GM10847 (cell line): ENCODE measurements around the gene FAM227B.

ENCODE experiments used
- POLR2A ChIP-seq: IDR thresholded peaks from 2 replicates; pipeline ENCODE4 v1.6.1; 2011; ENCODE audit not compliant: insufficient read length; ENCODE audit errors: extremely low read depth

Gene FAM227B

DNA sequence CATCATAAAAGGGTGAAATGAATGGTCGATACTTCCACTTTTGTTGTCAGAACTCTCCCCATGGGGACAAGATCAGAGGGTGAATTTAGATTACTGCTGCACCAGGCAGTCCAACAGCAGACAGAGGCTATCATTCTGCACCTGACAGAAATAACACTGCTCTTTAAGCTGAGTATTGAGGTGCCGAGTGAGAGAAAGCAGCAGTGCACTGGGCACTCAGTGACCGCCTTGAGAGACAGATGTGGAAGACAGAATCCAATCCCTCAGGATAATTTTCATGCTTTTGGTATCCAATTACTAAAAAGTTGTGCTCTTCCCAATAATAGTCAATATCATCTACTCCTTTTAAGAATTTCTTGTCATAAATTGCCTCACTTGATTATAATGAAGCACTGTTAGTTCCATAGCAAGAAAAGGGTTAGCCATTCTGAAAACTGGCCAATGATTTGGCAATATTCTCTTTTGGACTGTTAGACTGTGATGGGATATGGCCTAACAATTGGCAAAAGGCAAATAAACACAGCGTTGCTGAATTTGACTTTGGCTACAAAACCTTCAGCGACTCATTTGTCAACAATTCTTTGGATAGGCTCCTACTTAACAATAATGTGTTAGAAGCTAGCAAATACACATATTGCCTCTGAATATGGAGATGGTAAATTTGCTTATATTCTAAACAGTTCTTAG, 192.1 kb downstream of the FAM227B start:
- TF ChIP-seq POLR2A: no peak

DNA sequence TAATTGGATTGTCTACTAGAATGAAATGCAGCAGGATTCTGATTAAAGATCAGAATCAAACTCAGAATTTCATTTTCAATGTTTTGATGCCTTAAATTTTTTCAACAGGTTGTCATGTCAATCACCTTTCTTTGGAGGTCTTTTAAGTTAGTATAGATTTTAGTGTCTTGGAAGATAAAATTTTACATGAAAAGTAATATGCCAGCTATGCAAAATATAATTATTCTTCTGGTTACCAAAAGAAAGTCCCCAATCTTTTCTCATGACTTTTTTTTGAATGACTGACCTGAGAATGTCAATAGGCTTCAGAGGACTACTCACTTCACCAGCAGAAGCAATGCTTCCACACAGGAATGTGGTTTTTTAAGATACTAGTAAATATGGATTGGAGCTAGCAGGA, 193.2 kb downstream of the FAM227B start:
- TF ChIP-seq POLR2A: no peak

DNA sequence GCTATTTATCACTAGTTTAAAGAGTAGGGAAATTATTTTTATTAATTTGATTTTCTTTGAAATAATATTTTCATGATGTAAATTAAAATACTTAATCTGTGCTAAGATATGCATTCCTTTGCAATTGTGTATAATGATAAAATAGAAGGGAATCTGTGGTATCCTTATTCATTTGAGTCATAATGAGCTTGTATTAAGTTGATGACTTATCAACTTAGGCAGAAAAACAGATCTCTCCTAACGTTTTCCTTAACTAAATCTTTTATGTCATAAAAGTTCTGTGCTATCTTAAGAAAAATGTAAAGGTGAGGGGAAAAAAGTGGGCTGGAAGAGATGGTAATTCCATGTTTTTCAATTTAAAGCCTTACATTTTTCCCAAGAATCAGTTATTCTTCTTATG, 195.7 kb downstream of the FAM227B start:
- no peak for TF ChIP-seq POLR2A

DNA sequence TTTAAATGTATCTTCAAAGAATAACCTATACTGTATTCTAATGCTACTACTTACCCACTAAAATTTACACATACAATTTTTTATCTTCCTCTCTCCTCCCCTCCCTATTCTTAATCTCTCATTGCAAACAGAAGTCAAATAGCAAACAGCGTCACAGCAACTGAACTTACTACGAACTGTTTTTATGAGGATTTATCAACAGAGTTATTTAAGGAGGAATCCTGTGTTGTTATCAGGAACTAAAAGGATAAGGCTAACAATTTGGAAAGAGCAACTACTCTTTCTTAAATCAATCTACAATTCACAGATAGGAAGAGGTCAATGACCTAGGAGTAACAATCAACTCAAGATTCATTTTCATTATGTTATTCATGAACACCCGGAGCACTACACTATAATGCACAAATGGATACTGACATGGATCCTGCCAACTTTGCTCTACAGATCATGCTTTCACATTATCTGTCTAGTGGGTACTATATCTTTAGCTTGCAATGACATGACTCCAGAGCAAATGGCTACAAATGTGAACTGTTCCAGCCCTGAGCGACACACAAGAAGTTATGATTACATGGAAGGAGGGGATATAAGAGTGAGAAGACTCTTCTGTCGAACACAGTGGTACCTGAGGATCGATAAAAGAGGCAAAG, 196.6 kb downstream of the FAM227B start:
- no peak for TF ChIP-seq POLR2A

DNA sequence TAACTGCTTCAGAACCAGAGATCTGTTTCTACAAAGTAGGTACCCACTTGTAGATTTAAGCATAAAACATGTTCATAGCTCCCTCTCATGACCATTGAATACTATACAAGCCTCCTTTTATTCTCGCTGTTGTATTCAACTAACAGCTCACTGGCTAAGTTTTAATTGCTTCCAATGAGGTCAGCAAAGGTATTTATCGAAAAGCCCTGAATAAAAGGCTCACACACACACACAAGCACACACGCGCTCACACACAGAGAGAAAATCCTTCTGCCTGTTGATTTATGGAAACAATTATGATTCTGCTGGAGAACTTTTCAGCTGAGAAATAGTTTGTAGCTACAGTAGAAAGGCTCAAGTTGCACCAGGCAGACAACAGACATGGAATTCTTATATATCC, 197.6 kb downstream of the FAM227B start, which contains the start of gene FGF7:
Gene FGF7, plus strand, starts transcription at position 222 of the 400 bp plus-strand sequence. CDS start 1,056 bp downstream, outside the sequence.
- no peak for TF ChIP-seq POLR2A

DNA sequence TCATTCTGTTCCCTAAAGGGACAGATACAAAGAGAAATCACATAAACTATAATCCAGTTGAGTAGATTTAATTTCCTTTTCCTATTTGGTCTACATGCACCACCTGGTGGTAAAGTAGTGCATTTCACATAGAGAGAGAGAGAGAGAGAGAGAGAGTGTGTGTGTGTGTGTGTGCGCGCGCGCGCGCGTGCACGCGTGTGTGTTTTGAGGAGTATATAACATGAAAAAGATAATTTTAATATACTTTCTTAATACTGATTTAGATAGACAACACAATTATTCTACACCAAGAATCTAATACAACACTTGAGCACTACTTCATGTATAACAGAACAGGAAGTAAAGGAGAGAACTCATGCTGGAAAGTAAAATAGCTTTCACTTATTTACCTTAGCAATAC, 198.6 kb downstream of the FAM227B start:
- TF ChIP-seq POLR2A: no peak

DNA sequence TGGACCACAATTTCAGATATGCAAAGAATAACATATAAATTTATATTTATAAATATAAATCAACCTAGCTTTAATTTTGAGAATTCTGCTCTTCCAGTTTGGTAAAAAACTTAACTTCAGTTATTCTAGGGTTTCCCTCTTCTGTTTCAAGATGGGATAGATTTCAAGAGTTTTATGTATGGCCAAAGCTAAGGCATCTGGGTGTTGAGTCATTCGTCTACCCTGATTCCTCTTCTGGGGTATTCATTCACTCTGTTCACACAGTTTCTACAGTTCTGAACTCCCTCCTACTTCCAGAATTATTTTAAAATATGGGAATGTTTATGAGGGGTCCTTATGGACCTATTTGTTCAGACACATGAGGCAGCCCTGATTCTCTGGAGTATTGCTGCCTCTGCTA, 201.8 kb downstream of the FAM227B start:
- no peak for TF ChIP-seq POLR2A

DNA sequence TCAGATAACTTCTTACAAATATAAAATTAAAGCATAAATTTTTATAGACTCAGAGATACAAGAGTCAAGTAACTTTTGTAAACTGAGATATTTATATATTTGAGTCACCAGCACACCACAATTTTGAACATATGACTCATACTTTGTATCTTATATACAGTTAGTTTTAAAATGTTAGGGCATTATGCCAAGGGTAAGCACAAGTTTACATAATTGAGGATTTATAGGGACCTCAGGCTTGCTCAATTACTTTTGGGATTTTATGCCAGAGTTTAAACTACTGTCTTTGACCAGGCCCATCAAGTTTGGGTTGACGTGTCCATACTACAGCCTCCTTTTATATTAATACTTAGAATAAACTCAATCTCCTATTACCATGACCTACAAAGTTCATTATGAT, 205.0 kb downstream of the FAM227B start:
- no peak for TF ChIP-seq POLR2A

DNA sequence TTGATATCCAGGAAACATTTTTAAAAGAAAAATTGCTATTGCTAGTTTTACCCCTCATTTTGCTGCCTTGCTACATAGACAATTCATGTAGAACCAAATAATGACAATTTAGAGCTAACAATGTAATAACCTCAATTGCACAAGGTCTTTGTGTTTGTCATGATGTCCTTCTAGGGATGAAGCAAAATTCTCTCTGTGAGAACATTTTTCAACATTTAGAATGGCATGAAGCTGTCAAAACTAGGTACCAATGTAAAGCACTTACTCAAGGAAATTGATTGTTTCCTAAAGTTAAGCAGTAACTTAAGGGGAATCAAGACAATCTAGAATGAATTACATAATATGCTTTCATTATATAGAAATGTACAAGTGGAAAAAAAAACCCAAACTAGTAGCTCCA, 205.5 kb downstream of the FAM227B start:
- TF ChIP-seq POLR2A: no peak

DNA sequence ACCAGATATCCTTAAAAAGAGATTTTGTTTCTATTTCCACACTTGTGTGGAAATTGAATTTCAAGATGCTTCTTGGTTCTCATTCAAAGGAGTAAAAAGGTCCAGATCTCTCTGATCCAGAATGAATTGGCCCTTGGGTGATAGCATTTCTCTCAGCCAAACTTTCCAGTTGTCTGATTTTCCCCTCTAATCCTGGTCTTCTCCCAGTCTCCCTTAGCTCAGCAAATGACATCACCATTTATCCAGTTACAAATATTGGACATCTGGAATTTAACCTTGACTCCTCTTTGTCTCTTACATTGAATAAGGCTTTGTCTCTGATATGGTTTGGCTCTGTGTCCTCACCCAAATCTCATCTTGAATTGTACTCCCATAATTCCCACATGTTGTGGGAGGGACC, 207.8 kb downstream of the FAM227B start:
- TF ChIP-seq POLR2A: no peak

DNA sequence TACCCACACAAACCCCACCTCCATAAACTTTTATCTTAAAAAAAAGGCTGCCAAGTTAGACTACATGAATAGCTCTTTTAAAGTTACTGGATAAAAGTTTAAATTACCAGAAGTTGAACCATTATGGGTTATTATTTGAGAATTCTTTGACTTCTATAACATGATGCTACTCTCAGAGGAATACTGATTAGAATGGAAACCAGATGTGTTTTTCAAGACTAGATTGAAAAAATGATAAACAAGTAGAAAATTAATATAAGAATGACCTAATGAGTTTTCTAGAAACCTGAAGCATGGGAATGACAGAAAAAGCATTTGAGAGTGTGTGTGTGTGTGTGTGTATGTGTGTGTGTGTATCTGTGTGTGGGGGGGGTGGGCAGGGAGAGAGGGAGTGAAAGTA, 210.0 kb downstream of the FAM227B start:
- TF ChIP-seq POLR2A: no peak

DNA sequence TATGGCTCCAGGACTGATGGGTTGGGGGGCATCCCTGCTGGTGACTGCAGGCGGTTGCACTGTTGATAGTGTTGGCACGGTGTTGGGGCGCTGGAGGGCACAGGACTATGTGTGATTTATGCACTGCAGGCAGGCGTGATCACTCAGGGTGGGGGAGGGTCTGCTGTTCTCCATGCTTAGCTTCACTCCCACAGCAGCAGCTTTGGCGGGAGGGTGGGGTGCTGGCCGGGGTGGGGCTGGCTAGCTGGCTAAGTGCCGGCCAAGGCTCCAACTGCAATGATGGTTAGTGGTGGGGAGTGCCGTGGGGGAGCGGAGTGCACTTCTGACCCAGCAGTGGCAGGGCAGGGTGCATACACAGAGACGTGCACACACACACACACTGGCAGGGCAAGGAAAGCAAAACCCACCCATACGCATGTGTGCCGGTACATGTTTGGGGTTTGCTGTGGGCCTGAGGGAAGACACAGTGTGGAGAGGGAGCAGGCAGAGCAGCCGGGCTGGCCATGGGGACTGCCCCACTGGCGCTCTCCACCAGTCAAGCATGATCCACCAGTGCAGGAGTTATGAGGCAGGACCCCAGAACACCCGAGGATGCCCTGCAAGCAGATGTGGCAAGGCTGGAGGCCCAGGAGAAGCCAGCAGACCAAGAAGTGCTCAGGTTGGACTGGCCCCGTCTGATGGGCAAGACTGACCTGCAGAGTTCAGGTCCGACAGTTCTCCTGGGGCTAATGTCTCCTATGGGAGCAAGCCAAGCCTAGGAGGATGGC, 214.1 kb downstream of the FAM227B start:
- TF ChIP-seq POLR2A: no peak

DNA sequence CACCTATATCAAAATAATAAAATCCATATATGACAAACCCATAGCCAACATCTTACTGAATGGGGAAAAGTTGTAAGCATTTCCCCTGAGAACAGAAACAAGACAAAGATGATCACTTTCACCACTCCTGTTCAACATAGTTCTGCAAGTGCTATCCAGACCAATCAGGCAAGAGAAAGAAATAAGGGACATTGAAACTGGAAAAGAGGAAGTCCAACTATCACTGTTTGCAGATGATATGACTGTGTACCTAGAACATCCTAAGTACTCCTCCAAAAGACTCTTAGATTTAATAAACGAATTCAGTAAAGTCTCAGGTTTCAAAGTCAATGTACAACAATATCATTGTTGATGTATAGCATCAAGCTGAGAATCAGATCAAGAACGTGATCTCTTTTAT, 233.1 kb downstream of the FAM227B start:
- TF ChIP-seq POLR2A: no peak

DNA sequence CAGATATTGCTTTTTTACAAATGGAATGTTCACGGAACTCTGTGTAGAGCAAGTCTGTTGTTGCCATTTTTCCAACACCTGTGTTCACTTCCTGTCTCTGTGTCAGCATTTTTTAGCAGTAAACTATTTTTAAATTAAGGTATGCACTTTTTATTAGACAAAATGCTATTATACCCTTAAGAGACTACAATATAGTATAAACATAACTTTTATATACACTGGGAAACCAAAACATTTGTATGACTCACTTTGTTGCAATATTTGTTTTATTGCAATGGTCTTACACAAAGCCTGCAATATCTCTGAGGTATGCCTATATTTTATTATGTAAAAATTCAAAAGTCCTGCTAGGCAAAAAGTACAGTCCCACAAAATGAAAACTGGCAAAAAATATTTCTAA, 237.4 kb downstream of the FAM227B start:
- no peak for TF ChIP-seq POLR2A

DNA sequence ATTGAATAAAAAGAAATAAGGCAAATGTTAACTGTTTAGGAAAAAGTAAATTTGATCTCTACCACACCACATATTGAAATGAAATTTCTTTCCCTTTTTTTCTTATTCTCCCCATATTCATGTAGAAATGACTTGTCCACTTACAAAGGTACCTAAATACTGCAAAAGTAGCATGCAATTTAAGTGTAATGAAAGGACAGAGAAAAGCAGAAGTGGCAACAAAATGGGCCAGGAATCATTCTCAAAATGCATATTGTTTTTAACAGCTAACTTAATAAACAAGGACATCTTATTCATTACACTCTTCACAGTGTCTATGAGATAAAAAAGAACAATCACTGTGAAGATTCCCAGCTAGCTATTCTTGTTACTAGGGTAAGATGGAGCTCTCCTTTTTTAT, 238.2 kb downstream of the FAM227B start:
- no peak for TF ChIP-seq POLR2A

DNA sequence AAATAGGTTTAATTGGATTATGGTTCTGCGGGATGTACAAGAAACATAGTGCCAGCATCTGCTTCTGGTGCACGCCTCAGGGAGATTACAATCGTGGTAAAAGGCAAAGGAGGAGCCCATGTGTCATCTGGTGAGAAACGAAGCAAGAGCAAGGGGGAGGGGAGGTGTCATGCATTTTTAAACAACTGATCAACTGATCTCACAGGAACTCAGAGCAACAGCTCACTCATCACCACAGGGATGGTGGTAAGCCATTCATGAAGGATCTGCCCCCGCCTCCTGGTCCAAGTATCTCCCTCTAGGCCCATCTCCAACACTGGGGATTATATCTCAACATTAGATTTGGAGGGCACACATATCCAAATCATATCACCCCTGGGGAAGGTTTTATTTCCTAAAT, 239.7 kb downstream of the FAM227B start:
- no peak for TF ChIP-seq POLR2A
